Spinal cord (tissue), 10 donors: ENCODE data around the gene TBC1D13. TPM values are rescaled to one million over a fixed set of nuclear protein-coding genes. Genes with fewer than 3 reads are reported as not detected.

ENCODE experiments used
- DNase-seq, 6 donors: peaks; one replicate each; pipeline versions ENCODE4 v3.0.0 to v3.0.0-alpha.2; 2013 to 2015; ENCODE audit warnings: low spot score in 6 of 6, low read depth in 4 of 6
- H3K27ac ChIP-seq: one replicate; pipeline ENCODE4 v1.5.1; 2013; ENCODE audit warnings: low read depth, low read length, control low read depth
- H3K27me3 ChIP-seq: one replicate; pipeline ENCODE4 v1.6.1; 2013; ENCODE audit warnings: low read length; ENCODE audit not compliant: control insufficient read depth, insufficient read depth
- H3K36me3 ChIP-seq: one replicate; pipeline ENCODE4 v1.6.1; 2013; ENCODE audit warnings: low read length; ENCODE audit not compliant: control insufficient read depth, insufficient read depth
- H3K4me1 ChIP-seq: one replicate; pipeline ENCODE4 v1.6.1; 2013; ENCODE audit warnings: low read length; ENCODE audit not compliant: control insufficient read depth, insufficient read depth
- H3K4me3 ChIP-seq: one replicate; pipeline ENCODE4 v1.5.1; 2013; ENCODE audit warnings: low read depth, low read length, control low read depth
- H3K9me3 ChIP-seq: one replicate; pipeline ENCODE4 v1.6.1; 2013; ENCODE audit warnings: low read length; ENCODE audit not compliant: control insufficient read depth, insufficient read depth
- whole genome bisulfite sequencing: methylation state at CpG from one replicate; pipeline ENCODE4 v1.1.5; 2013; ENCODE audit warnings: missing lambda C conversion rate; ENCODE audit not compliant: insufficient coverage; 5-methylcytosine and 5-hydroxymethylcytosine counted together
- polyA plus RNA-seq, 2 donors: library from polyadenylated mRNA; unstranded; fragments of 120-200 nt; gene quantifications; one replicate each; pipeline ENCODE4 v1.2.1, GENCODE V29; 2013; ENCODE audit not compliant: insufficient read length in 2 of 2
- total RNA-seq, 2 donors: library from RNA; depleted of rRNA in 1 of 2; stranded (reverse); fragments of 120-200 nt in 1 of 2; fragments of >200 nt in 1 of 2; gene quantifications; one replicate each; pipeline versions ENCODE4 v1.2.3 to v1.2.4, GENCODE V29; 2013 to 2014
- donor health status: healthy.

TBC1D13 gene
- total and polyA plus RNA-seq, 4 donors = 11.4 to 36.0 (median 22.6) TPM

GRCh38 chr9:128798896-128799295 is 11.8 kb downstream of the TBC1D13 start:
- Histone ChIP-seq H3K27ac (no peak overlapping the region), H3K27me3 (no peaks in the 10 kb centered on the region), H3K4me1 (peaks cover 2% of the 10 kb centered on the region), H3K9me3 (no peaks in the 10 kb centered on the region), H3K4me3 (no peak overlapping the region), H3K36me3 (peaks cover 88% of the 10 kb centered on the region)
- no peak for DNase-seq
- WGBS = 93% methylated on average over 8 of the region's 8 CpGs

GRCh38 chr9:128800061-128800460 is 13.0 kb downstream of the TBC1D13 start:
- Histone ChIP-seq H3K4me1 (peaks cover 4% of the 10 kb centered on the region), H3K27me3 (no peaks in the 10 kb centered on the region), H3K36me3 (peaks cover 85% of the 10 kb centered on the region), H3K27ac (no peak overlapping the region), H3K9me3 (no peaks in the 10 kb centered on the region), H3K4me3 (no peak overlapping the region)
- 93% methylated on average over 3 of the region's 7 CpGs for WGBS
- no peak for DNase-seq

GRCh38 chr9:128802482-128802881 is 15.4 kb downstream of the TBC1D13 start:
- WGBS = 100% methylated on average over 3 of the region's 4 CpGs
- no peak overlapping the region for H3K27ac ChIP-seq

GRCh38 chr9:128805661-128806060 is 18.6 kb downstream of the TBC1D13 start:
- Histone ChIP-seq H3K27me3 (no peaks in the 10 kb centered on the region), H3K9me3 (no peaks in the 10 kb centered on the region), H3K36me3 (peaks cover 81% of the 10 kb centered on the region), H3K4me3 (no peak overlapping the region), H3K27ac (no peak overlapping the region), H3K4me1 (peaks cover 4% of the 10 kb centered on the region)
- 87% methylated on average over 14 of the region's 14 CpGs for WGBS
- DNase-seq = no peak

More at GRCh38 chr9:128802482-128802881, 15.4 kb downstream of the TBC1D13 start:
- H3K4me3 ChIP-seq = no peak overlapping the region
- H3K36me3 ChIP-seq = peaks cover 89% of the 10 kb centered on the region
- H3K27me3 ChIP-seq = no peaks in the 10 kb centered on the region
- H3K4me1 ChIP-seq = peaks cover 4% of the 10 kb centered on the region
- no peak for DNase-seq
- no peaks in the 10 kb centered on the region for H3K9me3 ChIP-seq

GRCh38 chr9:128807827-128808226 is 20.8 kb downstream of the TBC1D13 start:
- Histone ChIP-seq H3K4me3 (no peak overlapping the region), H3K4me1 (peaks cover 4% of the 10 kb centered on the region), H3K27ac (no peak overlapping the region), H3K36me3 (peaks cover 63% of the 10 kb centered on the region), H3K9me3 (no peaks in the 10 kb centered on the region), H3K27me3 (no peaks in the 10 kb centered on the region)
- WGBS = 88% methylated on average over 14 of the region's 14 CpGs
- DNase-seq = no peak

GRCh38 chr9:128808543-128808942 is 21.5 kb downstream of the TBC1D13 start:
- no peak overlapping the region for H3K4me3 ChIP-seq

GRCh38 chr9:128809036-128809599 is 22.1 kb downstream of the TBC1D13 start:
- no peaks in the 10 kb centered on the region for H3K9me3 ChIP-seq

More at GRCh38 chr9:128808543-128808942, 21.5 kb downstream of the TBC1D13 start:
- H3K27me3 ChIP-seq = no peaks in the 10 kb centered on the region
- H3K27ac ChIP-seq = no peak overlapping the region
- no peaks in the 10 kb centered on the region for H3K9me3 ChIP-seq
- no CpG with 5 or more reads among the region's 3 CpGs for WGBS
- no peak for DNase-seq
- peaks cover 4% of the 10 kb centered on the region for H3K4me1 ChIP-seq
- peaks cover 56% of the 10 kb centered on the region for H3K36me3 ChIP-seq

GRCh38 chr9:128809831-128810230 is 22.8 kb downstream of the TBC1D13 start:
- Histone ChIP-seq H3K4me1 (no peaks in the 10 kb centered on the region), H3K9me3 (no peaks in the 10 kb centered on the region), H3K27me3 (no peaks in the 10 kb centered on the region), H3K36me3 (peaks cover 48% of the 10 kb centered on the region), H3K27ac (no peak overlapping the region), H3K4me3 (no peak overlapping the region)
- no peak for DNase-seq
- WGBS = 75% methylated on average over 2 of the region's 2 CpGs

More at GRCh38 chr9:128809036-128809599, 22.1 kb downstream of the TBC1D13 start:
- Histone ChIP-seq H3K27ac (no peak overlapping the region), H3K4me3 (no peak overlapping the region), H3K27me3 (no peaks in the 10 kb centered on the region), H3K4me1 (no peaks in the 10 kb centered on the region), H3K36me3 (peaks cover 50% of the 10 kb centered on the region)
- WGBS = 94% methylated on average over 10 of the region's 12 CpGs
- DNase-seq = no peak

GRCh38 chr9:128810873-128811272 is 23.8 kb downstream of the TBC1D13 start:
- WGBS = 90% methylated on average over 2 of the region's 5 CpGs
- no peaks in the 10 kb centered on the region for H3K27me3 ChIP-seq
- no peaks in the 10 kb centered on the region for H3K4me1 ChIP-seq
- no peaks in the 10 kb centered on the region for H3K9me3 ChIP-seq
- H3K4me3 ChIP-seq = no peak overlapping the region
- H3K36me3 ChIP-seq = peaks cover 38% of the 10 kb centered on the region
- no peak overlapping the region for H3K27ac ChIP-seq
- DNase-seq = no peak

GRCh38 chr9:128818099-128818838 is 31.2 kb downstream of the TBC1D13 start, which contains the start of gene ENDOG:
Gene ENDOG (plus strand): TSS chr9:128818500. CDS start chr9:128818685, 185 bp downstream.
- DNase-seq = peak; percentile 90 to 99 (median 96)
- under 1% methylated on average over 69 of the region's 70 CpGs for WGBS
- Histone ChIP-seq H3K27me3 (no peaks in the 10 kb centered on the region), H3K4me3 (peak within 1 kb of the TSS; percentile 65), H3K9me3 (no peaks in the 10 kb centered on the region), H3K36me3 (peaks cover 35% of the 10 kb centered on the region), H3K4me1 (peaks cover 26% of the 10 kb centered on the region), H3K27ac (peak within 1 kb of the TSS; percentile 65)
